Measurements from ENCODE around the gene MPO. TPM values are rescaled to one million over a fixed set of nuclear protein-coding genes. Genes with fewer than 3 reads are reported as not detected.

MPO gene
- total and polyA plus RNA-seq, 12 donors, result 0.07 to 2.5 (median 0.18) TPM; not detected in 2

- intact Hi-C loops (cut with DNase I), result loop anchor here in 2 of 10 donors (10.0 kb wide), 1 partner anchor 136 kb away; no protein-coding TSS in a partner anchor
- no peaks in the 10 kb centered on the region for H3K36me3 ChIP-seq
- ATAC-seq (no peak), DNase-seq (no peak)
- peaks cover 0 to 13% (median 0%) of the 10 kb centered on the region in 7 donors for H3K27me3 ChIP-seq
- H3K9me3 ChIP-seq, result no peaks in the 10 kb centered on the region
- peaks cover 0 to 2% (median 0%) of the 10 kb centered on the region in 9 donors for H3K4me1 ChIP-seq
- no peak overlapping the region for H3K27ac ChIP-seq
- 70 to 76% methylated on average over 21 of the region's 21 CpGs for WGBS, 2 donors
- no peak overlapping the region for H3K4me3 ChIP-seq
- TF ChIP-seq CTCF (IDR thresholded peaks at IDR 0.05), result no peak
Observed at GRCh38 chr17:58308985-58309917, 28.5 kb upstream of the MPO start.

- intact Hi-C loops (cut with DNase I), result loop anchor here in 2 of 10 donors (10.0 kb wide), 1 partner anchor 136 kb away; no protein-coding TSS in a partner anchor
- peak in 5 of 9 donors; percentile 20 to 38 (median 27) for TF ChIP-seq CTCF (IDR thresholded peaks at IDR 0.05)
- DNase-seq, result no peak
Observed at GRCh38 chr17:58308173-58308984, 27.6 kb upstream of the MPO start.

GRCh38 chr17:58307468-58308172 lies 26.9 kb upstream of the MPO start:
- intact Hi-C loops (cut with DNase I), result loop anchor here in 2 of 10 donors (10.0 kb wide), 1 partner anchor 137 kb away; no protein-coding TSS in a partner anchor
- peaks cover 0 to 25% (median 0%) of the 10 kb centered on the region in 7 donors for H3K27me3 ChIP-seq
- peaks cover 0 to 4% (median 0%) of the 10 kb centered on the region in 9 donors for H3K4me1 ChIP-seq
- no peaks in the 10 kb centered on the region for H3K36me3 ChIP-seq
- no peak for ATAC-seq
- no peak overlapping the region for H3K27ac ChIP-seq
- 81 to 84% methylated on average over 20 of the region's 20 CpGs for WGBS, 2 donors
- H3K4me3 ChIP-seq, result no peak overlapping the region
- no peaks in the 10 kb centered on the region for H3K9me3 ChIP-seq
- no peak for DNase-seq
- TF ChIP-seq CTCF (IDR thresholded peaks at IDR 0.05), result no peak

More at GRCh38 chr17:58308173-58308984, 27.6 kb upstream of the MPO start:
- Histone ChIP-seq H3K9me3 (no peaks in the 10 kb centered on the region), H3K4me1 (peaks cover 0 to 4% (median 0%) of the 10 kb centered on the region in 9 donors), H3K4me3 (no peak overlapping the region), H3K27me3 (peaks cover 0 to 21% (median 0%) of the 10 kb centered on the region in 7 donors), H3K36me3 (no peaks in the 10 kb centered on the region), H3K27ac (no peak overlapping the region)
- no peak for ATAC-seq
- 73 to 75% methylated on average over 32 of the region's 32 CpGs for WGBS, 2 donors

All from heart right ventricle (tissue), 16 donors.